HK-2 (cell line): ENCODE data around the gene NUDT5.
A peak's percentile ranks its signal among the peaks of the same experiment; 100 is the strongest.
"Not testable (repeated sequence)": the region's sequence is repeated elsewhere in the genome, so short reads cannot be mapped to it uniquely, and the experiment has no call there.

Source experiments
- DNase-seq: peaks from one replicate; pipeline ENCODE4 v3.0.0-alpha.2; 2018; ENCODE audit not compliant: unreplicated experiment

Gene NUDT5

GRCh38 chr10:12195603-12196506, at the start of gene NUDT5, which contains the start of gene CDC123:
TSS of gene NUDT5 (minus strand) at chr10:12195891. CDS start at chr10:12186291, 9,600 bp downstream.
TSS of gene CDC123 (plus strand) at chr10:12196188. CDS start at chr10:12196246, 58 bp downstream.
- peak; percentile 83 for DNase-seq

GRCh38 chr10:12243864-12244620, 48.4 kb upstream of the NUDT5 start:
- DNase-seq: no peak

- no peak for DNase-seq
Observed at GRCh38 chr10:12241810-12242529, 46.3 kb upstream of the NUDT5 start.

GRCh38 chr10:12238821-12239220, 43.1 kb upstream of the NUDT5 start:
- no peak for DNase-seq

- no peak for DNase-seq
Observed at GRCh38 chr10:12237265-12238220, 41.9 kb upstream of the NUDT5 start.

GRCh38 chr10:12235796-12236195, 40.1 kb upstream of the NUDT5 start:
- DNase-seq: no peak

GRCh38 chr10:12235116-12235694, 39.5 kb upstream of the NUDT5 start:
- no peak for DNase-seq

- DNase-seq: not testable (repeated sequence)
Observed at GRCh38 chr10:12234687-12235086, 39.0 kb upstream of the NUDT5 start.

GRCh38 chr10:12228851-12229250, 33.2 kb upstream of the NUDT5 start:
- no peak for DNase-seq

GRCh38 chr10:12226438-12226837, 30.7 kb upstream of the NUDT5 start:
- not testable (repeated sequence) for DNase-seq

- DNase-seq: no peak
Observed at GRCh38 chr10:12225444-12225843, 29.8 kb upstream of the NUDT5 start.

GRCh38 chr10:12221323-12222298, 25.9 kb upstream of the NUDT5 start:
- DNase-seq: peak; percentile 16

- DNase-seq: no peak
Observed at GRCh38 chr10:12218991-12219390, 23.3 kb upstream of the NUDT5 start.

- DNase-seq: no peak
Observed at GRCh38 chr10:12214763-12215218, 19.1 kb upstream of the NUDT5 start.

GRCh38 chr10:12214093-12214492, 18.4 kb upstream of the NUDT5 start:
- no peak for DNase-seq

- no peak for DNase-seq
Observed at GRCh38 chr10:12213621-12214020, 17.9 kb upstream of the NUDT5 start.

- no peak for DNase-seq
Observed at GRCh38 chr10:12212454-12212853, 16.8 kb upstream of the NUDT5 start.

GRCh38 chr10:12208460-12208859, 12.8 kb upstream of the NUDT5 start:
- no peak for DNase-seq

GRCh38 chr10:12207114-12207513, 11.4 kb upstream of the NUDT5 start:
- no peak for DNase-seq
